A673 (cell line): ENCODE data around the gene PPP1R8.
"Not testable (repeated sequence)": the region's sequence is repeated elsewhere in the genome, so short reads cannot be mapped to it uniquely, and the experiment has no call there.

Source experiments
- EZH2 ChIP-seq: fragments of 200-600 bp; sonication (generic); IDR thresholded peaks from 2 replicates; pipeline ENCODE4 v1.6.1; 2017; ENCODE audit warnings: borderline replicate concordance, low read depth, mild to moderate bottlenecking, mixed read lengths, antibody characterized with exemption, low read length; ENCODE audit not compliant: poor library complexity, severe bottlenecking
- TF ChIP-seq, protein P1 (sequence below): fragments of 300-800, 200-600 bp; sonication (generic); conservative IDR thresholded peaks from 2 replicates; pipeline ENCODE4 v1.5.1; 2017; ENCODE audit warnings: low read depth, mild to moderate bottlenecking, antibody characterized with exemption, low read length, moderate library complexity, mixed read lengths

DNA sequence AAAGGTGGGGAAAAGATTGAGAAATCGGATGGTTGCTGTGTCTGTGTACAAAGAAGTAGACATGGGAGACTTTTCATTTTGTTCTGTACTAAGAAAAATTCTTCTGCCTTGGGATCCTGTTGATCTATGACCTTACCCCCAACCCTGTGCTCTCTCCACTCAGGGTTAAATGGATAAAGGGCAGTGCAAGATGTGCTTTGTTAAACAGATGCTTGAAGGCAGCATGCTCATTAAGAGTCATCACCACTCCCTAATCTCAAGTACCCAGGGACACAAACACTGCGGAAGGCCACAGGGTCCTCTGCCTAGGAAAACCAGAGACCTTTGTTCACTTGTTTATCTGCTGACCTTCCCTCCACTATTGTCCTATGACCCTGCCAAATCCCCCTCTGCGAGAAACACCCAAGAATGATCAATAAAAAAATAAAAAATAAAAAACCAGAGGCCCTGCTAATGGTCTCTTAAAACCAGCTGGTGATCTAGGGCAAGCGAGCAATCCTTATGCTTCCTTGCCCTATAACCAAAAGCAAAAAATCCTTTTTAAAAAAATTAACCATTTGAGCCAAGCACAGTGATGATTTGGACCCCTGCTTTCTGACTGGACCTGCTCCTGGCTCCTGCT, 1.1 kb upstream of the PPP1R8 start:
- TF ChIP-seq, protein P1, sequence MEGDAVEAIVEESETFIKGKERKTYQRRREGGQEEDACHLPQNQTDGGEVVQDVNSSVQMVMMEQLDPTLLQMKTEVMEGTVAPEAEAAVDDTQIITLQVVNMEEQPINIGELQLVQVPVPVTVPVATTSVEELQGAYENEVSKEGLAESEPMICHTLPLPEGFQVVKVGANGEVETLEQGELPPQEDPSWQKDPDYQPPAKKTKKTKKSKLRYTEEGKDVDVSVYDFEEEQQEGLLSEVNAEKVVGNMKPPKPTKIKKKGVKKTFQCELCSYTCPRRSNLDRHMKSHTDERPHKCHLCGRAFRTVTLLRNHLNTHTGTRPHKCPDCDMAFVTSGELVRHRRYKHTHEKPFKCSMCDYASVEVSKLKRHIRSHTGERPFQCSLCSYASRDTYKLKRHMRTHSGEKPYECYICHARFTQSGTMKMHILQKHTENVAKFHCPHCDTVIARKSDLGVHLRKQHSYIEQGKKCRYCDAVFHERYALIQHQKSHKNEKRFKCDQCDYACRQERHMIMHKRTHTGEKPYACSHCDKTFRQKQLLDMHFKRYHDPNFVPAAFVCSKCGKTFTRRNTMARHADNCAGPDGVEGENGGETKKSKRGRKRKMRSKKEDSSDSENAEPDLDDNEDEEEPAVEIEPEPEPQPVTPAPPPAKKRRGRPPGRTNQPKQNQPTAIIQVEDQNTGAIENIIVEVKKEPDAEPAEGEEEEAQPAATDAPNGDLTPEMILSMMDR, result not testable (repeated sequence)
- not testable (repeated sequence) for TF ChIP-seq EZH2
